ENCODE measurements around the gene ADORA1.

Gene ADORA1

GRCh38 chr1:203175827-203176241, 48.3 kb downstream of the ADORA1 start:
- no peak for DNase-seq

GRCh38 chr1:203176273-203177035, 48.9 kb downstream of the ADORA1 start:
- DNase-seq: no peak

GRCh38 chr1:203177036-203177405, 49.5 kb downstream of the ADORA1 start:
- DNase-seq: no peak

- DNase-seq: no peak
These were observed 50.0 kb downstream of the ADORA1 start for GRCh38 chr1:203177470-203178039.

GRCh38 chr1:203178083-203178482, 50.6 kb downstream of the ADORA1 start:
- no peak for DNase-seq

GRCh38 chr1:203178821-203179666, 51.5 kb downstream of the ADORA1 start:
- no peak for DNase-seq

- no peak for DNase-seq
These were observed 52.1 kb downstream of the ADORA1 start for GRCh38 chr1:203179667-203180005.

- DNase-seq: no peak
These were observed 53.2 kb downstream of the ADORA1 start for GRCh38 chr1:203180611-203181330.

GRCh38 chr1:203181586-203182386, 54.3 kb downstream of the ADORA1 start:
- DNase-seq: no peak

- no peak for DNase-seq
These were observed 54.9 kb downstream of the ADORA1 start for GRCh38 chr1:203182387-203182953.

- DNase-seq: no peak
These were observed 56.3 kb downstream of the ADORA1 start for GRCh38 chr1:203183828-203184227.

GRCh38 chr1:203184467-203184866, 56.9 kb downstream of the ADORA1 start:
- no peak for DNase-seq

- DNase-seq: no peak
These were observed 57.5 kb downstream of the ADORA1 start for GRCh38 chr1:203185061-203185461.

- DNase-seq: no peak
These were observed 58.1 kb downstream of the ADORA1 start for GRCh38 chr1:203185585-203185984.

- no peak for DNase-seq
These were observed 58.5 kb downstream of the ADORA1 start for GRCh38 chr1:203186091-203186445.

- no peak for DNase-seq
These were observed 59.1 kb downstream of the ADORA1 start, which contains the start of gene CHI3L1 for GRCh38 chr1:203186446-203187303. TSS of gene CHI3L1 (minus strand) at chr1:203186704. CDS start at chr1:203186623, 81 bp downstream.

GRCh38 chr1:203187304-203187685, 59.8 kb downstream of the ADORA1 start:
- DNase-seq: no peak

- no peak for DNase-seq
These were observed 60.3 kb downstream of the ADORA1 start for GRCh38 chr1:203187689-203188264.

- no peak for DNase-seq
These were observed 61.2 kb downstream of the ADORA1 start for GRCh38 chr1:203188686-203189232.

GRCh38 chr1:203189951-203190352, 62.4 kb downstream of the ADORA1 start:
- no peak for DNase-seq
